Neural cell (in vitro differentiated cells): ENCODE data around the gene PPP1R9B. TPM values are rescaled to one million over a fixed set of nuclear protein-coding genes. Genes with fewer than 3 reads are reported as not detected.

ENCODE experiments used
- H2AFZ ChIP-seq: fragments of 200-600, 300-800 bp; sonication (generic), shearing (Covaris generic); 2 replicates; pipeline ENCODE4 v1.6.0; 2014; ENCODE audit warnings: low read depth, mild to moderate bottlenecking, antibody characterized with exemption, low read length, moderate library complexity
- H3F3A ChIP-seq: fragments of 200-600 bp; shearing (Covaris generic); 2 replicates; pipeline ENCODE4 v1.6.1; 2016; ENCODE audit warnings: mild to moderate bottlenecking, moderate library complexity, mixed read lengths, antibody characterized with exemption, low read length; ENCODE audit not compliant: insufficient read depth, poor library complexity, severe bottlenecking
- H3K27ac ChIP-seq: fragments of 200-600, 300-800 bp; sonication (generic), shearing (Covaris generic); 2 replicates; pipeline ENCODE4 v1.5.1; 2014; ENCODE audit warnings: mild to moderate bottlenecking, low read length, moderate library complexity
- H3K27me3 ChIP-seq: fragments of 300-800, 200-600 bp; sonication (generic), shearing (Covaris generic); 2 replicates; pipeline ENCODE4 v1.6.0; 2014; ENCODE audit warnings: mild to moderate bottlenecking, low read depth, low read length, moderate library complexity; ENCODE audit not compliant: insufficient read depth
- H3K36me3 ChIP-seq: fragments of 300-800, 200-600 bp; sonication (generic), shearing (Covaris generic); 2 replicates; pipeline ENCODE4 v1.5.1; 2014; ENCODE audit warnings: mild to moderate bottlenecking, antibody characterized with exemption, low read length, moderate library complexity; ENCODE audit not compliant: insufficient read depth
- H3K4me2 ChIP-seq: fragments of 300-800, 200-600 bp; sonication (generic), shearing (Covaris generic); 2 replicates; pipeline ENCODE4 v1.6.0; 2014; ENCODE audit warnings: mild to moderate bottlenecking, low read length
- H3K4me3 ChIP-seq: fragments of 300-800, 200-600 bp; sonication (generic), shearing (Covaris generic); 2 replicates; pipeline ENCODE4 v1.5.1; 2014; ENCODE audit warnings: mild to moderate bottlenecking, low read length, moderate library complexity
- H3K79me2 ChIP-seq: fragments of 200-600 bp; shearing (Covaris generic); replicated peaks from 2 replicates; pipeline ENCODE4 v1.6.0; 2014; ENCODE audit warnings: mild to moderate bottlenecking, low read length, moderate library complexity; ENCODE audit not compliant: insufficient read depth
- H3K9ac ChIP-seq: fragments of 300-800, 200-600 bp; sonication (generic), shearing (Covaris generic); 2 replicates; pipeline ENCODE4 v1.6.1; 2016; ENCODE audit warnings: mild to moderate bottlenecking, low read length, mixed read lengths
- H3K9me2 ChIP-seq: fragments of 200-600 bp; shearing (Covaris generic); 2 replicates; pipeline ENCODE4 v1.6.1; 2016; ENCODE audit warnings: mild to moderate bottlenecking, low read length, mixed read lengths; ENCODE audit not compliant: insufficient read depth
- H3K9me3 ChIP-seq: fragments of 200-600, 300-800 bp; sonication (generic), shearing (Covaris generic); 2 replicates; pipeline ENCODE4 v1.6.1; 2016; ENCODE audit warnings: mild to moderate bottlenecking, mixed run types, low read length, moderate library complexity, mixed read lengths
- H4K20me1 ChIP-seq: fragments of 200-600 bp; shearing (Covaris generic); 2 replicates; pipeline ENCODE4 v1.6.1; 2016; ENCODE audit warnings: mild to moderate bottlenecking, mixed run types; ENCODE audit not compliant: insufficient read depth
- CTCF ChIP-seq: fragments of 450-650 bp; IDR thresholded peaks from 2 replicates; pipeline ENCODE4 v1.5.1; 2014; ENCODE audit warnings: antibody characterized with exemption, mild to moderate bottlenecking, moderate library complexity; ENCODE audit not compliant: poor library complexity, severe bottlenecking
- EP300 ChIP-seq: fragments of 450-650 bp; conservative IDR thresholded peaks from 2 replicates; pipeline ENCODE4 v1.6.1; 2014; ENCODE audit warnings: antibody characterized with exemption, mild to moderate bottlenecking, moderate library complexity; ENCODE audit not compliant: poor library complexity, severe bottlenecking
- EZH2 ChIP-seq: fragments of 200-600, 300-800 bp; shearing (Covaris generic), sonication (generic); IDR thresholded peaks from 2 replicates; pipeline ENCODE4 v1.6.1; 2014; ENCODE audit warnings: antibody characterized with exemption, low read length, borderline replicate concordance, mild to moderate bottlenecking; ENCODE audit not compliant: insufficient read depth, poor library complexity, severe bottlenecking
- MXI1 ChIP-seq: fragments of 450-650 bp; conservative IDR thresholded peaks from 2 replicates; pipeline ENCODE4 v1.6.1; 2014; ENCODE audit warnings: antibody characterized with exemption, mild to moderate bottlenecking; ENCODE audit not compliant: poor library complexity, severe bottlenecking
- POLR2AphosphoS5 ChIP-seq: IDR thresholded peaks from 2 replicates; pipeline ENCODE4 v1.6.1; 2012
- RAD21 ChIP-seq: fragments of 450-650 bp; conservative IDR thresholded peaks from 2 replicates; pipeline ENCODE4 v1.6.1; 2014; ENCODE audit warnings: antibody characterized with exemption, mild to moderate bottlenecking, moderate library complexity
- REST ChIP-seq: IDR thresholded peaks from 2 replicates; pipeline ENCODE4 v1.6.1; 2012; ENCODE audit warnings: borderline replicate concordance
- SMC3 ChIP-seq: fragments of 450-650 bp; conservative IDR thresholded peaks from 2 replicates; pipeline ENCODE4 v1.6.1; 2014; ENCODE audit warnings: antibody characterized with exemption, mild to moderate bottlenecking, moderate library complexity; ENCODE audit not compliant: poor library complexity
- TAF1 ChIP-seq: IDR thresholded peaks from 2 replicates; pipeline ENCODE4 v1.6.1; 2012; ENCODE audit warnings: low read depth
- polyA plus RNA-seq: library from polyadenylated mRNA; depleted of rRNA; stranded (reverse); fragments of >200 nt; gene quantifications from 2 replicates; pipeline ENCODE4 v1.2.3, GENCODE V29; 2014

PPP1R9B gene
- polyA plus RNA-seq, 1 donor from 2014 or later: 29.2 TPM

GRCh38 chr17:50190603-50191358 lies 40.3 kb upstream of the PPP1R9B start:
- Histone ChIP-seq H3K4me3 (no peak overlapping the region), H3K4me2 (no peak overlapping the region), H3K27me3 (no peaks in the 10 kb centered on the region), H3K9ac (no peak overlapping the region), H3F3A (no peaks in the 10 kb centered on the region), H3K27ac (no peak overlapping the region), H3K36me3 (no peaks in the 10 kb centered on the region), H3K9me3 (no peaks in the 10 kb centered on the region), H3K9me2 (no peaks in the 10 kb centered on the region), H4K20me1 (no peaks in the 10 kb centered on the region), H2AFZ (no peak overlapping the region), H3K79me2 (no peaks in the 10 kb centered on the region)
- TF ChIP-seq SMC3 (no peak), POLR2AphosphoS5 (no peak), CTCF (no peak), REST (no peak), EZH2 (no peak), RAD21 (no peak), EP300 (no peak)

GRCh38 chr17:50190293-50190602 lies 39.8 kb upstream of the PPP1R9B start:
- H4K20me1 ChIP-seq: no peaks in the 10 kb centered on the region
- TF ChIP-seq CTCF: no peak
- no peak for TF ChIP-seq RAD21
- TF ChIP-seq MXI1: no peak
- TF ChIP-seq TAF1: no peak
- TF ChIP-seq EZH2: no peak
- no peak for TF ChIP-seq EP300
- no peak for TF ChIP-seq SMC3
- no peak for TF ChIP-seq REST
- no peak for TF ChIP-seq POLR2AphosphoS5
- H3K27ac ChIP-seq: no peak overlapping the region
- no peaks in the 10 kb centered on the region for H3K79me2 ChIP-seq
- H3K36me3 ChIP-seq: no peaks in the 10 kb centered on the region
- no peaks in the 10 kb centered on the region for H3K9me3 ChIP-seq
- no peak overlapping the region for H2AFZ ChIP-seq
- no peak overlapping the region for H3K9ac ChIP-seq
- H3K4me3 ChIP-seq: no peak overlapping the region
- H3F3A ChIP-seq: no peaks in the 10 kb centered on the region
- H3K4me2 ChIP-seq: no peak overlapping the region
- H3K27me3 ChIP-seq: no peaks in the 10 kb centered on the region
- no peaks in the 10 kb centered on the region for H3K9me2 ChIP-seq
